KMS-11 (cell line): ENCODE data around the gene PFKFB2.

ENCODE experiments used
- H2AFZ ChIP-seq: fragments of 200-600 bp; sonication (generic); 2 replicates; pipeline ENCODE4 v1.6.1; 2016; ENCODE audit warnings: antibody characterized with exemption, mixed run types, low read depth
- H3K27ac ChIP-seq: fragments of 200-600 bp; sonication (generic); 2 replicates; pipeline ENCODE4 v1.6.1; 2016; ENCODE audit warnings: mild to moderate bottlenecking, mixed run types
- H3K27me3 ChIP-seq: fragments of 200-600 bp; sonication (generic); 2 replicates; pipeline ENCODE4 v1.6.1; 2017; ENCODE audit warnings: mild to moderate bottlenecking, low read depth, mixed run types, moderate library complexity; ENCODE audit not compliant: insufficient read depth
- H3K36me3 ChIP-seq: fragments of 200-600 bp; sonication (generic); 2 replicates; pipeline ENCODE4 v1.6.1; 2017; ENCODE audit warnings: mild to moderate bottlenecking, mixed run types; ENCODE audit not compliant: insufficient read depth
- H3K4me1 ChIP-seq: fragments of 200-600 bp; sonication (generic); 2 replicates; pipeline ENCODE4 v1.6.1; 2016; ENCODE audit warnings: mild to moderate bottlenecking, low read depth, mixed run types; ENCODE audit not compliant: poor library complexity, severe bottlenecking
- H3K4me2 ChIP-seq: fragments of 200-600 bp; sonication (generic); 2 replicates; pipeline ENCODE4 v1.7.0; 2016; ENCODE audit warnings: mild to moderate bottlenecking, mixed run types
- H3K4me3 ChIP-seq: fragments of 200-600 bp; sonication (generic); IDR thresholded peaks from 2 replicates; pipeline ENCODE4 v1.6.1; 2017; ENCODE audit warnings: low read depth, low read length, mixed read lengths; ENCODE audit not compliant: insufficient read depth
- H3K79me2 ChIP-seq: fragments of 200-600 bp; sonication (generic); 2 replicates; pipeline ENCODE4 v1.6.1; 2016; ENCODE audit warnings: low read depth, mixed run types; ENCODE audit not compliant: insufficient read depth
- H3K9ac ChIP-seq: fragments of 200-600 bp; sonication (generic); 2 replicates; pipeline ENCODE4 v1.6.1; 2016; ENCODE audit warnings: mild to moderate bottlenecking, mixed run types
- H4K20me1 ChIP-seq: fragments of 200-600 bp; sonication (generic); 2 replicates; pipeline ENCODE4 v1.6.1; 2016; ENCODE audit warnings: mild to moderate bottlenecking, mixed run types; ENCODE audit not compliant: insufficient read depth
- TF ChIP-seq, protein P1 (sequence below): fragments of 200-600 bp; sonication (generic); conservative IDR thresholded peaks from 2 replicates; pipeline ENCODE4 v1.6.1; 2017; ENCODE audit warnings: low read depth, mild to moderate bottlenecking, antibody characterized with exemption, low read length, moderate library complexity, mixed read lengths

PFKFB2 gene

DNA sequence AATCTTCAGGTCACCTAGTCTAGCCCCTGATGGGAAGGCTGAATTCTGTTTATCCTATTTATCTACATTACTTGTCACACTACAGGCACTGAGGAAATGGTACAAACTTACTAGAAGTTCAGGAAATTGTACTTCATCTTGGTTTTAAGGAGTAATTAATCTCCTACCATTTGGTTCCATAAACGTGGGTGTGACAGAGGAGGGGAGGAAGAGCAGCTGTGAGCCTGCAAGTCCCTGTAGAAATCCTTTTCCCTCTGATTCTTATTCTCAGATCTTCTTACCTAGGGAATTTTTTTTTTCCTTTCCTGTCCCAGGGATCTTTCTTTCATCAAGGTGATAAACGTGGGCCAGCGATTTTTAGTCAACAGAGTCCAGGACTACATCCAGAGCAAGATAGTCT, 14.1 kb downstream of the PFKFB2 start:
- Histone ChIP-seq H3K27ac (no peak overlapping the region), H3K4me2 (no peak overlapping the region), H4K20me1 (no peaks in the 10 kb centered on the region), H3K79me2 (no peaks in the 10 kb centered on the region), H3K9ac (no peak overlapping the region), H3K27me3 (no peaks in the 10 kb centered on the region), H3K36me3 (no peaks in the 10 kb centered on the region), H2AFZ (no peak overlapping the region), H3K4me1 (no peaks in the 10 kb centered on the region), H3K4me3 (no peak overlapping the region)
- TF ChIP-seq, protein P1, sequence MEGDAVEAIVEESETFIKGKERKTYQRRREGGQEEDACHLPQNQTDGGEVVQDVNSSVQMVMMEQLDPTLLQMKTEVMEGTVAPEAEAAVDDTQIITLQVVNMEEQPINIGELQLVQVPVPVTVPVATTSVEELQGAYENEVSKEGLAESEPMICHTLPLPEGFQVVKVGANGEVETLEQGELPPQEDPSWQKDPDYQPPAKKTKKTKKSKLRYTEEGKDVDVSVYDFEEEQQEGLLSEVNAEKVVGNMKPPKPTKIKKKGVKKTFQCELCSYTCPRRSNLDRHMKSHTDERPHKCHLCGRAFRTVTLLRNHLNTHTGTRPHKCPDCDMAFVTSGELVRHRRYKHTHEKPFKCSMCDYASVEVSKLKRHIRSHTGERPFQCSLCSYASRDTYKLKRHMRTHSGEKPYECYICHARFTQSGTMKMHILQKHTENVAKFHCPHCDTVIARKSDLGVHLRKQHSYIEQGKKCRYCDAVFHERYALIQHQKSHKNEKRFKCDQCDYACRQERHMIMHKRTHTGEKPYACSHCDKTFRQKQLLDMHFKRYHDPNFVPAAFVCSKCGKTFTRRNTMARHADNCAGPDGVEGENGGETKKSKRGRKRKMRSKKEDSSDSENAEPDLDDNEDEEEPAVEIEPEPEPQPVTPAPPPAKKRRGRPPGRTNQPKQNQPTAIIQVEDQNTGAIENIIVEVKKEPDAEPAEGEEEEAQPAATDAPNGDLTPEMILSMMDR: no peak

DNA sequence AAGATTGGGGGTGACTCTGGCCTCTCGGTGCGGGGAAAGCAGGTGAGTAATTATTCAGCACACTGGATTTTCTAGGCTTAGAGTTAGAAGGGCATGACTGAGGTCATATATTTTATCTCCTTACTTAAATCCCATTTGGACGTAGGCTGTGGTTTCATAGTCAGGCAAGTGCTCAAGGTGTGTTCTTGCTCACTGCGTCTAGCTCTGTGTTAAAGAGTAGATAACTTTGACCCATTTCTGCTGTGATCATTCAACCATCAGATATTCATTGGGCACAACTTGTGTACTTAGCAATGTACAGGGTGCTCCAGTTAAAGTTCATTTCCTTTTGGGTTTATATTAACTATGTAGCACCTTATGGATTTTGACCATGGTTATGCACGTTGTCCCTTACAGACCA, 14.6 kb downstream of the PFKFB2 start:
- Histone ChIP-seq H3K79me2 (no peaks in the 10 kb centered on the region), H3K4me1 (no peaks in the 10 kb centered on the region), H3K4me2 (no peak overlapping the region), H3K36me3 (no peaks in the 10 kb centered on the region), H4K20me1 (no peaks in the 10 kb centered on the region), H3K4me3 (no peak overlapping the region), H3K27ac (no peak overlapping the region), H3K27me3 (no peaks in the 10 kb centered on the region), H2AFZ (no peak overlapping the region), H3K9ac (no peak overlapping the region)
- TF ChIP-seq, protein P1: no peak

DNA sequence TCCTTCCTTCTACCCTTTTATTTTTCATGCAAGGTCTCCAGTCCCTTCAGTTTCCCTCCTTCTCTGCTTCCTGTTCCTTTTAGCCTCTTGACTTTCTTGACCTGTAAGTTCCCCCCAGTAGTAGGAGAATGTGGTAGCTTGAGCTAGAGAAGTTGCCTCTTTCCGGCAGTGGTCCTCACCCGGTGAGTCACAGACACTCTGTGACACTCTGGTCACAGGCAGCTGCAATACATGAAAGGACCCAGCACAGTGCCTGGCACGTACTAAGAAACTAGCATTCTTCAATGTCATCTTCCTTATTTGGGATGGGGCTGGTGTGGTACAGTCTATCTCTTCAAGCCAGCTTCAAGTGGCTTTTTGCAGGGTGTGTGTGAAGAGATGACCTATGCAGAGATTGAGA, 16.0 kb downstream of the PFKFB2 start:
- no peak overlapping the region for H3K9ac ChIP-seq
- no peak overlapping the region for H2AFZ ChIP-seq
- TF ChIP-seq, protein P1: no peak
- H3K36me3 ChIP-seq: no peaks in the 10 kb centered on the region
- no peak overlapping the region for H3K4me3 ChIP-seq
- H3K4me1 ChIP-seq: no peaks in the 10 kb centered on the region
- H3K4me2 ChIP-seq: no peak overlapping the region
- H3K79me2 ChIP-seq: no peaks in the 10 kb centered on the region
- H4K20me1 ChIP-seq: no peaks in the 10 kb centered on the region
- H3K27ac ChIP-seq: no peak overlapping the region
- H3K27me3 ChIP-seq: no peaks in the 10 kb centered on the region

DNA sequence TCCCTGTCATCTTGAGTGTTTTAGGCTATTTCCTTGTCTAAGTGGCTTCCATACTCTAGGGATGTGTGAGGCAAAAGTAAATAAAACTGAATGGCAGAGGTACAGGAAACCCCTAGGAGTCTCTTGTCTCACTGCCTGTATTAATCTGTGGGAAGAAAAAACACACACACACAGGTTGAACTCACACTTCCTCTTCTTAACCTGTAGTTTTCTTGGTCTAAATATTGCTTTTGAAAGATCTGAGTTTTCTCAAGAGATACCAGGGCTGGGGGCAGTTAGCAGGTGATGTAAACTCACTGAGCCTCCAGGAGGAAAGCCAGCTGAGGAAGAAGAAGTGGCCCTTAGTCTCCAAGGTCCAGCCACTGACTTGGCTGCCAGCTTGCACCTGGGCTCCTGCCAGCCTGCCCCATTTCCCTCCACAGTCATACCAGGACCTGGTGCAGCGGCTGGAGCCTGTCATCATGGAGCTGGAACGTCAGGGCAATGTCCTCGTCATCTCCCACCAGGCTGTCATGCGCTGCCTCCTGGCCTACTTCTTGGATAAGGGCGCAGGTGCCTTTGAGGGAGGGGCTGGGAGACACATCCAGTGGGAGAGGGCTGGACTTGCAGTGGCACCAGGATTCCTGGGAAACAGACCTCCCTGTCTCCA, 16.9 kb downstream of the PFKFB2 start:
- no peak overlapping the region for H2AFZ ChIP-seq
- H3K4me2 ChIP-seq: no peak overlapping the region
- H3K9ac ChIP-seq: no peak overlapping the region
- no peaks in the 10 kb centered on the region for H3K79me2 ChIP-seq
- TF ChIP-seq, protein P1: no peak
- H3K27ac ChIP-seq: no peak overlapping the region
- H3K36me3 ChIP-seq: no peaks in the 10 kb centered on the region
- no peaks in the 10 kb centered on the region for H4K20me1 ChIP-seq
- no peak overlapping the region for H3K4me3 ChIP-seq
- no peaks in the 10 kb centered on the region for H3K4me1 ChIP-seq
- H3K27me3 ChIP-seq: no peaks in the 10 kb centered on the region
